Anterior cingulate cortex (tissue), 58 donors: Measurements from ENCODE around the gene PRDX5.

ENCODE experiments used
- DNase-seq, 58 donors: peaks; one replicate each; lab custom pipeline; 2025; lab: John Stamatoyannopoulos, UW

The PRDX5 gene

DNA sequence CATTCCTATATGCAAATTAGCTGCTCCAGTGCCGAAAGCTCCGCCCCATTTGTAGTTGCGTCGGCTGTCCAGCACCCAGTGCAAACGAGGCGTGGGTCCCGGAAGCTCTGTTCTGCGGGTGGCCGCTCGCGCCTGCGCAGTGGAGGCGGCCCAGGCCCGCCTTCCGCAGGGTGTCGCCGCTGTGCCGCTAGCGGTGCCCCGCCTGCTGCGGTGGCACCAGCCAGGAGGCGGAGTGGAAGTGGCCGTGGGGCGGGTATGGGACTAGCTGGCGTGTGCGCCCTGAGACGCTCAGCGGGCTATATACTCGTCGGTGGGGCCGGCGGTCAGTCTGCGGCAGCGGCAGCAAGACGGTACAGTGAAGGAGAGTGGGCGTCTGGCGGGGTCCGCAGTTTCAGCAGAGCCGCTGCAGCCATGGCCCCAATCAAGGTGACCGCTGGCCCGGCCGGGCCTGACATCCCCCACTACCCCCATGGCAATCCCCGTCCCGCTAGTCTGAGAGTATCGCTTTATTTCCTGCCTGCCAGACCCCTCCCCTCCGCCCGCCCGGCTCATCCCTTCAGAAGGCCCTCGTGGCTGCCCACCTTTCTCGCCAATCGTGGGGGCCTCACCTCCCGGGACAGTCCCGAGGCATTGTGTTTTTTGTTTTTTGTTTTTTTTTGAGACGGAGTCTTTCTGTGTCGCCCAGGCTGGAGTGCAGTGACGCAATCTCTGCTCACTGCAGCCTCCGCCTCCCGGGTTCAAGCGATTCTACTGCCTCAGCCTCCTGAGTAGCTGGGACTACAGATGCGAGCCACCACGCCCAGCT lies at the start of gene PRDX5:
Gene PRDX5, plus strand, starts transcription at position 161 of the 805 bp plus-strand sequence. Its CDS starts 95 bp downstream, at position 256.
- DNase-seq = peak; percentile 82 to 98 (median 95)

DNA sequence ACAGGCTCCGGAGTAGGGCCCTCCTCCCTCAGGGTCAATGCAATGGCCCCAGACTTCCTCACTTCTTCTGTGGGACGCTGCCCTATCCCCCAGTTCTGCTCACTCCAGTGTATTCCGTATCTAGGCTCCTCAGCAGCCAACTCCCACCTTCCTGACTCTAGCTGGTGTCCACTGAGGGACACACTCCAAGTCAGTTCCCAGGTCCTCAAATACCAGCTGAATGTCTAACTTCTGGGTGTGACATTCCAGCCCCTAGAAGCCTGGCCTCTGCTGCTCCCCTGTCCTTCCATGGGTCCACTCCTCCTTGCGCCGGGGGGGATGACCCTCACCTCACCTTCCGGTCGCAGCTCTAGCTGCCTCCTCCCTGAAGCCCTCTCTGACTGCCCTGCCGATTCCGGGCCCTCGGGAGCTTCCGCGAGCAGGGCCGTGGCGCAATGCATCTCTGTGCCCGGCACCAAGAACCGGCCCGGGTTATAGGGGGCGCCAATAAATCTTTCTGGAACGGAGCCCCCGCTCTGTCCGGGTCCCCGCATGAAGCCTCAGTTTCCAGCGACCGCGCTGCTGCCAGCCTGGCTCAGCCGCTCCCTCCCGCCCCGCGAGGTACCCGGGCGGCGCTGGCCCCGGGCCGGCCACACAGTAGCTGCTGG lies 48.9 kb upstream of the PRDX5 start:
- peak in 17 of 58 donors; percentile 56 to 77 (median 65) for DNase-seq

DNA sequence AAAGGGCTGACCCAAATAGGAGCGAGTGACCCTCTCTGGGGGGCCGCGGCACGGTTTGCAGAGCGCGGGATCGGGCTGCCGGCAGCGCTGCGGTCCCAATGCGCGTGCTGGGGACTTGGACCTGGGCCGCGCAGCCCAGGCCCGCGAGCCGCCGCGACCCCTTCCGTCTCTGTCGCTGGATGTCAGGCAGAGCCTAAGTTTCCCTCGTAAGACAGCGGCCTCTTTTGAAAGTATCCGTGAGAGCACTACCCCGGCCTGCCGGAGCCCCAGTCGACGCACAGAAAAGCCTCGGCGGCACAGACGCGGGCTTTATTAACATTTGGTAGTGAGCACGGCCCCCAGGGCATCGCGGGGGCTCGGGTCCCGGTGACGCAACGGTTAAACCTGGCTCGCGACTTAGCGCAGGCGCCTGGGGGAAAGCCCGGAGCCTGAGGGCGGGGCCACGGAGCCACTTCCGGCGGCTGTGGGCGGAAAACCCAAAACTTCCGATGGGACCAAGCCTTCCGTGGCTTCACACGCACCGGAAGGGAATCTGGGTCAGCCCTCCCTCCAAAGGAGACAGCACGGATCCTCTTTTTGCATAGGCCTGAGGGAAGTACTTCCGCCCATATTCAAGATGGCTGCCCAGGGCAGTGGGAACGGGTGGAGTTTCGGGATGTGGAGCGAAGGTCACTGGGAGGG lies 48.2 kb upstream of the PRDX5 start:
- peak; percentile 80 to 100 (median 98) for DNase-seq

DNA sequence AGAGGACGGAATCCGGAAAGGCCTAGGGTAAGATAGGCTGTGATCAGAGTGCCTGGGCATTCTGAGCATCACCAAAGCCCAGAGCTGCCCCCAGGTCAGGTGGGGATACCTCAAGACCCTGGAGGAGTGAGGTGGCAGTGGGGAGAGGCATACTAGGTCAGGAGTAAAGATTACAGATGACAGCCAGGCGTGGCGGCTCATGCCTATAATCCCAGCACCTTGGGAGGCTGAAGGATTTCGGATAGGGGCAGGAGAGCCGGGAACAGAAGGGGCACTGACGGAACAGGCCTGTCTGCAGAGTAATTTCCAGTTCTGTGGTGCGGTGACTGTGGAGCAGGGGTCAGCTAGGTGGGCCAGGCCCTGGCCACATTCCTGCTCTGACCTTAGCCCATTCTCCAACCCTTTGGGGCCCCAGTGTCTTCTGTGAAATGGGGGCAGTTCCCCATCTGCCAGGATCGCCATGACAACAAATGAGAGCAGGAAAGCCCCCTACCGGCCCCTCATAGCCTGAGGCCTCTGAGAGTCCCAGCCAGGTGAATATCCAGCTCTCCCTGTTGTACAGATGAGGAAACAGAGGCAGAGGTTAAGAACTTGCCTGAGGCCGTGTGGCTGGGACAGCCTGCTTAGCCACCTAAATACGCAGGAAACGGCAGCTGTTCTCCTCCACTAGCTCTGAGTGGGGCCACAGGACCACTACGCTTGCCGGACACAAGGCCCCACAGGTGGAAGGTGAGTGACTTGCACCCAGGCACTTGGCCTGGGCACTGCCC lies 42.7 kb upstream of the PRDX5 start:
- no peak for DNase-seq

DNA sequence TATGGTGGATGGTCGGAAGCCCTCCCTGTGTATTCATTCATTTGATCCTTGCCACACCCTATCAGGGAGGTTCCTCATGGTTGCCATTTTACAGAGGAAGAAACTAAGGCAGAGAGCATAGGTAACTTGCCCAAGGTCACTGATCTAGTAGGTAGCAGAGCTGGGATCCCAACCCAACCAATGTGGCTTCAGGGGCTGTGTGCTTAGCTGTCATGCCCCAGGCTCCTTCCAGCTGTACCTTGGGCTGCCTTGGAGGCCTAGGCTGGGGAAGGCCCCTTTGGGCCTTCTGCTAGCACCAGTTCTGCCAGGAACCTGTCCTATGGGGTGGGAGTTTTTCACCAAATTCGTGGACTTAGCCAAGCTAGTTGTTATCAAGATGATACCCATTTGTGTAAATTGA lies 42.1 kb upstream of the PRDX5 start:
- DNase-seq = no peak

DNA sequence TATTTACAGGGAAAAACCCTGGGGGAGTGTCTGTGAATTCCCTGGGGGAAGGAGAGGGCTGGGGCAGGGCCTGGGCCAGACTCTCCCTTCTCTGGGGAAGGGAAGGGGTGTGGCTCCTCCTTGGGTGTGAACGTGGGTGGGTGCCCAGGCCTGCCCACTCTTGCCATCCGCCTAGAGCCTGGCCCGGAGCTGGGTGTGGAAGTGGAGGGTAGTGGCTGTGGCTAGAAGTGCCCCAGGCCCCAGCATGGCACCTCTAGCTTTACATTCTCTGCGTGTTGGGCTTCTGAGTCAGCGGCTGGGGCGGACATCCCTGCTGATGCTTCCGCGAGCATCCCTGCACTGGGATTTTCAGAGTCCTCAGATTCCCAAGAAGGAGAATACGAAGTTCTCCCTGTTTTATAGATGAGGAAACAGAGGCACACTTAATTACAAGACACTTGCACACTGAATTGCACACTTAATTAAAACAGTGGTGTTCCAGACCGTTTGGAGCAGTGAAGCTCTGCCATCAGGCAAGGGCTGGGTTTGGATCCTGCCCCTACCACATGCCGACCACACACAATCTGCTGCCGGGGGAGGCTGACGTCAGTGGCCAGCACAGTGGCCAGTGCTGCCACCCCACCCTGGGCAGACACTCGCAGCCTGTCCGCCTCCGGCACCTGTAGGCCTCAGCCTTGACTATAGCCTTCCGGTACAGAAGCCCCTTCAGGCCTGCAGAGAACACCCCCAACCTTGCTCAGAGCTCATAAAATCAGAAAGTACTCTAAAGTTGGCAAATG lies 41.1 kb upstream of the PRDX5 start:
- DNase-seq = peak in 1 of 58 donors; percentile 27

DNA sequence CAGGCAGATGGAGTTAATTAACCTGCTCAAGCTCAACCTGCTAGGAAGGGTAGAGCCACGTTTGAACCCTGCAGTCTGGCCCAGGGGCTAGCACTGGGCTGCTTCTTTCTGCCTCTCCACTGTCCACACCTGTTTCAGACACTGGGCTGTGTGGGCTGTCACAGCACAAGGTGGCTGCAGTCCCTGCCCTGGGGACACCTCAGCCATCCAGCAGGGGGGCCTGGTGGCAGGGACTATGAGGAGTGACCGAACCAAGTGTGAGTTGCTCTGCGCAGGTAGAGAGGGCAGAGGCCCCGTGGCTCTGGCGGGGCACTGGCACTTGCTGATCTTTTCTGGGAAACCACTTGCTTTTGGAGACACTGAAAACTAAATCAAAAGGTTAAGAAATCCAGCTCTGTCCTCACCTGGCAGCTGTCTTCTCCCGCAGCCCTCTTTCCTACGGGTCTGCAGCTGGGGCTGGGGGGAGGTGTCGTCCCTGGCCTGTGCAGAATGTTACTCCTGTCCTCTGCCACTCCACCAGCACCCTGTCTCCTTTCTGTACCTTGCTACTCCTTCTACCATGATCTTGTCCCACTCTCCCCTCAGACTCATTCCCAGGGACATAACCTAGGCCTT lies 39.2 kb upstream of the PRDX5 start:
- DNase-seq = no peak

DNA sequence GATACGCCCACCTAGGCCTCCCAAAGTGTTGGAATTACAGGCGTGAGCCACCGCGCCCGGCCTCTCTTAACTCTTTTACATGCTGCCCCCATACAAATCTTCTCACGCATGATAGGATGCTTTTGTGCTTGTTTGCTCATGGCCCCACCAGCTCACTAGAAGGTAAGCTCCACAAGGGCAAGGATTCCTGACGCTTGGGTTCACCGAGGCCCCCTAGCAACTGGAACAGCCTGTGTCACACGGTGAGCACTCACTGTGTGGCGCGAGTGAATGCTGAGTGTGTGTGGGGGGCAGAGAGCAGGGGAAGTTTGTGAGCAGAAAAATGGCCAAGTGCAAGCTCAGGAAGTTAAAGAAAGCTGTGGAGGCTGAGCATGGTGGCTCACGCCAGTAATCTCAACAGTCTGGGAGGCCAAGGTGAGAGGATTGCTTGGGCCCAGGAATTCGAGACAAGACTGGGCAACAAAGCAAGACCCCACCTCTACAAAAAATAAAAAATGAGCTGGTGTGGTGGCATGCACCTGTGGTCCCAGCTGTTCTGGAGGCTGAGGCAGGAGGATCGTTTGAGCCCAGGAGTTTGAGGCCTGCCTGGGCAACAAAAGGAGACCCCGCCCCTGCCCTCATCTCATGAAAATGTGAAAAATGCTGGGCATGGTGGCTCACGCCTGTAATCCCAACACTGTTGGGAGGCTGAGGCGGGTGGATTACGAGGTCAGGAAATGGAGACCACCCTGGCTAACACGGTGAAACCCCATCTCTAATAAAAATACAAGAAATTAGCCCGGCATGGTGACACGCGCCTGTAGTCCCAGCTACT lies 35.8 kb upstream of the PRDX5 start:
- no peak for DNase-seq

DNA sequence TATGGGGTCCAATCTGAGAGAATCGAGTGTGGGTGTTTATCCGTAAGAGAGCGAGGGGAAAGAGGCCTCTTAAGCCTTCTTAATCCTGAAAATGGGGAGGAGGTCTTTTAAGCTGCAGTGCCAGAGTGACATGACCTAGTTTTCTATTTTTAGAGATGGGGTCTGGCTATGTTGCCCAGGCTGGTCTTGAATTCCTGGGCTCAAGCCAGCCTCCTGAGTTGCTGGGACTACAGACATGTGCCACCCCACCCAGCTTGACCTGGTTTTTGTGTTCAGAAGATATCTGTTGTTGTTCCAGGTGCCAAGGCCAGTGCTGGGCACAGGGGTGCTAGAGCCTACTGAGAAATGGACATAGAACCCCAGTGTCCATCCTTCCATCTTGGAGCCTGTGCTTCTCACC lies 34.8 kb upstream of the PRDX5 start:
- DNase-seq = no peak

DNA sequence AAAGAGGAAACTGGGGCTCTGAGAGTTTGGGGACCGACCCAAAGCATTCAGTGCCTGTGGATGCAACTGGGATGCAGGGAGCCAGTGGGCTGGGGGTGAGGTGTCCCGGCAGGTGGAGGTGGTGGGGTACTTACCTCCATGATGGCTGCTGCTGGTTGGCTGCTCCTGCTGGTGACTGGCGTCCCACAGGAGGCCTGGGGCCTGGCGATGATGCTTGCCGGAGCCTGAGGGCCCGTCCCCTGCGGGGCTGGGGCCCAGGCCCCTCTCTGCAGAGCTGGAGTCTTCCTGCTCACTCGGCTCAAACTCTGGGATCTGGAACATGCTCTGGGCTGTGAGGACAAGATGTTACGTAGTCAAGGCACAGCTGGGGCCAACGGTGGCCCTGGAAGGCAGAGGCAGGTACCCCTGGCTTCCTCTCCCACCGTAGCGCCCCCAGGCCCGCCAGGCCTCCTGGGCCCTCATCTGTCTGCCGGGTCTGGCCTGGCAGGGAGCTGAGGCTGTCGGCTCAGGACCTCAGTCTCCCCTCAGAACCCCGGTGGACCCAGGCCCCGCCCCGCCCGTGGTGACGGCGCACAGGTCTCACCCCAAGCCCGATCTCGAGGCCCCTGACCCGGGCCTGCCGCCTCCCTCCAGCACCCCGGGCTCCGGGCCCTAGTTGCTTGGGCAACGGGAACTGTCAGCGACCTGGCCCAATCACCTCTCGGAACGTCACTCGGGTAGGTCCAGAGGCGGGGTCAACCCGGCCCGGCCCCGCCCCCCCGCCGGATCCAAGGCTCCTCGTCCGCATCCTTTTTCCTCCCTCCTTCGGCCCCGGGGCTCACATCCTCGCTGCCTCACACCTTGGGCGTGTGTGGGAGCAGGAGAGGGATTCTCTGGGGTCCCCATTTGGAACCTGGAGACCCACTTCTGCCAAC lies 33.6 kb upstream of the PRDX5 start, which contains the start of gene BAD:
Gene BAD, minus strand, starts transcription at position 618 of the 914 bp plus-strand sequence. Its CDS starts 297 bp downstream, at position 321.
- DNase-seq = peak; percentile 55 to 98 (median 94)

DNA sequence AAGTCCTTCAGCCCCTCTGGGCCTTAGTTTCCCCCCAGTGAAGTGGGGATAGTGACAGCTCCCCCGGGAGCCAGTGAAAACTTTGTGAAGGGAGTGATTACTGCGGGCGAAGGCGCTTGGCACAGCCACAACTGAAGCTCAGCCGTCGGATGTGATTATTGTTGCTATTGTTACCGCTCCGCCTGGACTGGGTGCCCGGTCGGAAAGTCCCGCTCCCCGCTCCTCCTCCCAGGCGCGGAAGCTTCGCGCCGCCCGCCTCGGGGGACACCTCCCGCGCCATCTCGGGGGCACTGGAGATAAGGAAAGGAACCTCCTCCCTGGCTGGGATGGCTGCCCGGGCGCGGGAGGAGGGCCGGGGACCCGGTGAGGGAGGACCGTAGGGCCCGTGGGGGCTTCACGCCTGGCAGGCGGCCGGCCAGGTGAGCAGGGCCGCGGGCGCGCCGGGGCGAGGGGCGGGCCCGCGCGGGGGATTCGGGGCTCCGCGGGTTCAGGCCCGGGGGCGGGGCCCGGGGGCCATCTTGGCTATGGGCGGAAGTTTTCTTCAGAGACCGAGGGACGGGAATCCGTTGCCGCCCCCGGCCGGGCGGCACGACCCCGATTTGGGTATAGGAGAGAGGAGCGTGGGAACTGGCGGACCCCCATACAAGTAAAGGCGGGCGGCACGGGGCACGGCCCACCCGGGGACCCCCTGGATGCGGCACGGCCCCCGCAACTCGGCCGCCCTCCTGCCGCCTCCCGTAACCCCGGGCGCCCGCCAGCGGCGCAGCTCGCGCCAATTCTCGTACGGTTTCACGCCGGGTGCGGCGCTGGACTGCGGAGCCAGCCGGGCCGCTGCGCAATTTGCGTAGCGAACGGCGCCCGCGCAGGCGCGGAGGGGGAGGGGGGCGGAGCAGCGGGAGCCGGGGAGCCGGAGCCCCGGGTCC lies 32.7 kb upstream of the PRDX5 start, which contains the start of gene GPR137:
Gene GPR137, plus strand, starts transcription at position 887 of the 923 bp plus-strand sequence. CDS start 677 bp downstream, outside the sequence.
- DNase-seq = peak in 57 of 58 donors; percentile 67 to 95 (median 88)

DNA sequence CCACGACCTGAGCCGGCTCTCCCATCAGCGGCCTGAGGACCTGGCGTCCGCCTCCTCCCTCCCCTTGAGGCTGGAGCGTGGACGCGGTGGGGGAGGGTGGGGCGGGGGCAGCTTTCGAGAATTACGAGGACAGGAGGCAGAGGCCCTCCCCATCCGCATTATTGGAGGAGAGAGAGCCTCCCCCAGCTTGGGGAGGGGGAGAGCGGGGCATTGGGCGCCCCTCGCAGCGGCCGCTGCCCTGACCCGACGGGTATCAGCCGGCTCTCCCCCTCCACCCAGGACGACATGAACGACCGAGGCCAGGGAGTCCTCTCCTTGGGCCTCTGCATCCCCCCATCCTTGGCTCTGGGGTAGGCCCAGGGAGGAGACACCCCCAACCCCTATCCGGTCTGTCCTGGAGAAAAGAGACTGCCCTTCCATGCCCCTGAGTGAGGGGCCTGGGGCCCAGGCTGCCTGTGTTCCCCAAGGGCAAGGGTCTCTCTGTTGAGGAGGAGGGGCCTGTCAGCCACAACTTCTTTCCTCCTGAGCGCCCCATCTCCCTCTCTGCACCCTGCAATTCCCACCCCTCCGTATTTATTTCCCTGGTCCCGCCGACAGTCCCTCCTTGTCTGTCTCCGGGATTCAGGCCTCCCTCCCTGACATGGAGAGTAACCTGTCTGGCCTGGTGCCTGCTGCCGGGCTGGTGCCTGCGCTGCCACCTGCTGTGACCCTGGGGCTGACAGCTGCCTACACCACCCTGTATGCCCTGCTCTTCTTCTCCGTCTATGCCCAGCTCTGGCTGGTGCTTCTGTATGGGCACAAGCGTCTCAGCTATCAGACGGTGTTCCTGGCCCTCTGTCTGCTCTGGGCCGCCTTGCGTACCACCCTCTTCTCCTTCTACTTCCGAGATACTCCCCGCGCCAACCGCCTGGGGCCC lies 31.8 kb upstream of the PRDX5 start:
- peak in 1 of 58 donors; percentile 22 for DNase-seq

DNA sequence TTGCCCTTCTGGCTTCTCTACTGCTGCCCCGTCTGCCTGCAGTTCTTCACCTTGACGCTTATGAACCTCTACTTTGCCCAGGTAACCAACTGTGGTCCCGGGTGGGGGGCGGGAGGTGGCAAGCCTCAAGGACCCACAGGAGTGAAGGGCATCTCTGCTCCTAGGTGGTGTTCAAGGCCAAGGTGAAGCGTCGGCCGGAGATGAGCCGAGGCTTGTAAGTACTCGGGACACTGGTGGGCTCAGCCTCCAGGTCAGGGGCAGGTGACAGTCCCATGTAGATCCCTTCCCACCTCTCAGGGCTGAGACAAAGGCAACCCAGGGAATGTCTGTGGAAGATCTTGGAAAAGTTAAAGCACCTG lies 31.1 kb upstream of the PRDX5 start:
- DNase-seq = no peak

DNA sequence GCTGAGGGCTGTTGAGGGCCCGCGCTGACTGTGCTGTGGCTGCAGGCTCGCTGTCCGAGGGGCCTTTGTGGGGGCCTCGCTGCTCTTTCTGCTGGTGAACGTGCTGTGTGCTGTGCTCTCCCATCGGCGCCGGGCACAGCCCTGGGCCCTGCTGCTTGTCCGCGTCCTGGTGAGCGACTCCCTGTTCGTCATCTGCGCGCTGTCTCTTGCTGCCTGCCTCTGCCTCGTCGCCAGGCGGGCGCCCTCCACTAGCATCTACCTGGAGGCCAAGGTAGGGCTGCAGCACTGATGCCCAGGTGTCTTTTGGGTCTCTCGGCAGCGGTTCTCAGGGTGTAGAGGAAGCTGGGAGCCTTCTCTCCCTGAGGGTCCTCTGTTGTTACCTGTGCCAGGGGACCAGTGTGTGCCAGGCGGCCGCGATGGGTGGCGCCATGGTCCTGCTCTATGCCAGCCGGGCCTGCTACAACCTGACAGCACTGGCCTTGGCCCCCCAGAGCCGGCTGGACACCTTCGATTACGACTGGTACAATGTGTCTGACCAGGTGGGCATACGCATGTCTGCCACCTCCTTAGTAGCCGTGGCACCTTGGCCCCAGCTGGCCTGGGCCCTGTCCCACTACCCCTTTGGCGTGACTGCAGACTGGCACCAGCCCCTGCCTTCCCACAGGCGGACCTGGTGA lies 30.1 kb upstream of the PRDX5 start:
- no peak for DNase-seq
